DMS53 treated with DMSO at 0.1 percent for 48 hours (cell line): ENCODE data around the gene SMAD4.

ENCODE experiments used
- DNase-seq: peaks from one replicate; lab custom pipeline; 2025; ENCODE audit not compliant: unreplicated experiment; lab: John Stamatoyannopoulos, UW

The SMAD4 gene

DNA sequence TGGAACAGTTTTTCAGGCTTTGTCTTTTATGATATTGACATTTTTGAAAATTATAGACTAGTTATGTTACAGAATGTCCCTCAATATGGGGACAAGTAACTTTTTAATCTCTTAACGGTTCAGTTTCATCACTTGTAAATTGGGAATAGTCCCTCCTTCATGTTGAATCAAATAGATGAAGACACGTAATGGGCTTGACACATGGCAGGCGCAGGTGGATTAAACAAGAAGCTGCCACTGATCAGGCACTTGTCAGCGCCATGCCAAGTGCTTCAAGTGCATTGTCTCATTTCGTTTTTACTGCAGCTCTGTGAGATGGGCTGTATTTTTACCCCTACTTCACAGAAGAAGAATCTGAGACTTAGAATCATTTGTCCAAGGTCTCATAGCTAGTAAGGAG, 9.5 kb upstream of the SMAD4 start:
- DNase-seq: no peak

DNA sequence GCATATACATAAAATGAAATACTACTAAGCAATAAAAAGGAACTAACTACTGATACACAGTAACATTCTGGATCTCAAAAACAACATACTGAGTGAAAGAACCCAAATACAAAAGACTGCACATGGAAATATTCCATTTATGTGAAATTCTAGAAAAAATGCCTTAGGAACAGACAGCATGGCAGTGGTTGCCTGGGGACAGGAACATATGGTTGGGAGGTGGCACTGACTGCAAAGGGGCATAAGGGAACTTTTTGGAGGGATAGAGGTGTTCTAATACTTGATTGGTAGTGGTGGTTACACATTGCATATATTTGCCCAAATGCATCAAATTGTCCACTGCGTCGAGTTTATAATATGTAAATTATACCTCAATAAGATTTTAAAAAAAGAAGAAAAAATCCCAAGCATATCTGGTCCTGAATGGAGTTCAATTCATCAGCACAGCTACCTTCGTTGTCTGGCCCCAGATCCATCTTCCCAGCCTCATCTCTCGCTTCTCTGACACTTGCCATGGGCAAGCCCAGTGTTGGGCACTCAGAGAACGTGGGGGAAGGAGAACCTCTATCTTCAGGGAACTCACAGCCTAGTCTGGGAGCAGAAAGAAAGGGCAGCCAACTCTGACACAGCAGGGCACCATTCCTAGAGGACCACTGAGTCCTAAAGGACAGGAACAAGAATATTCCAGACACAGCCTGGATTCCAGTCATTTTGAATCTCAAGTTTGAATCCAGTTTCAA, 8.6 kb upstream of the SMAD4 start:
- no peak for DNase-seq

DNA sequence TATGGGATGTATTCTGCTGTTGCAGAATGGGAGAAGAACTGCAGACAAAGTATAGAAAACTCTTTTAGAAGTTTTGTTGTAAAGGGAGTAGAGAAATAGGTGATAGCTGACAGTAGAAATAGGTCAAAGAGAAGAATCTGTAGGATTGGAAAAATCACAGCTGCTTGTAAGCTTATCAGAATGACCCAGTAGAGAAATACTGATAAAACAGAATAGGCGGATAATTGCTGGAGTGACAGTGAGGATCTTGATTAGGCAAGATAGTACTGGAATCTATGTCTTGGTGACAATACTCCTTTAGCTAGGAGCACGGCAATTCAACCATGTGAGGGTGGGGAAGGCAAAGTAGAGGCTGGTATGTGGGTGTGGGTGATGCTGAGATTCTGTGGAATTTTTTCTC, 4.5 kb upstream of the SMAD4 start:
- DNase-seq: no peak

DNA sequence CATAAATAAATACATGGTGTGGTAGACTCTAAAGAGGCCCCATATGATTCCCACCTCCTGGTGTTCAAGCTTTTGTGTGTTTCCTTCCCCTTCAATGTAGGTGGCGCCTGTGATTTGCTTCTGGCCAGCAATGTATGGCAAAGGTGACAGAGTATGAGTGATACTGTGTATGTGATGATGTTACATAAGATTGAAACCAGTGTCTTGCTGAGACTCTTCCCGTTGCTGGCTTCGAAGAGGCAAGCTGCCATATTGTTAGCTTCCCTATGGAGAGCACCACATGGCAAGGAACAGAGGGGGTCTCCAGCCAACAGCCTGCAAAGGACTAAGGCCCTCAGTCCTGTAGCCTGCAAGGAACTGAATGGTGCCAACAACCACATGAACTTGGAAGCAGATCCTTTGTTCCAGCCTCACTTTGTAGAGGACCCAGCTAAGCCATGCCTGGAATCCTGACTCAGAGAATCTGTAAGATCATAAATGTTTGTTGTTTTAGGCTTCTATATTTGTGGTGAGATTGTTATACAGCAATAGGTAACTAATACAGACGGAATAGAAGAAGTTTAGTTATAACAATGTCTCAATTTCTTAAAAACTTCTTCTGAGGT, 1.7 kb upstream of the SMAD4 start:
- DNase-seq: no peak

DNA sequence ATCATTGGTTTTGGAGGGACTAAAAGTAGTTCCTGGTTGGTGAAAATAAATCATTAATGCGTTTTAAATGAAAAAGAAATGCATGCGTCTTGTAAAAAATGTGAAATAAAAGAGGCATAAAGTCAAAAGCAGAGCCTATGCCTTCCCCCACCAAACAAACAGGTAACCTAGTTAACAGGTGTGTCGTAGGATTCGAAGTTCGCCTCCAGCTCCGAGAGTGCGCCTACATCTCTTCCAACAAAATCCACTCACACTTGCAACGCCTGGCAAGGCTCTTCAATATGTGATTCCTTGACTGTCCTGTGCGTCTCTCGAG, 677 bp upstream of the SMAD4 start:
- no peak for DNase-seq

DNA sequence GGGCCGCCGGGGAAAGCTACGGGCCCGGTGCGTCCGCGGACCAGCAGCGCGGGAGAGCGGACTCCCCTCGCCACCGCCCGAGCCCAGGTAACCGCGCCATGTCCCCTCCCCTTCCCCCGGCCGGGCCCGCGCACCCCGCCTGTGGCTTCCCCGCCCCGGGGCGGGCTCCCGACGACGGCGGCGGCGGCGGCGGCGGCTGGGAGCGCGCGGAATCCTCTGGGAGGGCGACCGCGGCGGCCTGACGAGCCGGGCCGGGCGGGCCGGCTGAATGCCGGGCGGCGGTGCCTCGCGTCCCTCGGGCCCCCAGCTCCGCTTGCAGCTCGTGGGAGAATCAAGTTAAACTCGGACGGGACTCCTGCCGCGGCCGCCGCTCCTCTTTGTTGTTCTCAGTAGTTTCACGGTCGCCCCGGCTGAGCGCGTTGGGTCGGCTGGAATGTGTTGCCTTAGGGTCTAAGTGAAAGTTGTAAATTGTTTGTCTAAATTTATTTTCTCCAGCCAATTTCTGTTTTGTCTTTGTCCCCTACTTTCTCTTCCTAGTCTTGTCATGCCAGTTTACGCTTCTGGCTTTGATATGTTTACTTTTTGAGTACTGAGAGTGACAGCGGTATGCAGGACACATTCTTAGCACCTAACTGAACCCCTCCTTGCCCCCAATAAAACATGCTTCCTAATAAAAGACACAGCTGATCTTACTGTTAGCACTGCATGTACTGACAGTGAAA, 685 bp downstream of the SMAD4 start:
- peak; percentile 61 for DNase-seq

DNA sequence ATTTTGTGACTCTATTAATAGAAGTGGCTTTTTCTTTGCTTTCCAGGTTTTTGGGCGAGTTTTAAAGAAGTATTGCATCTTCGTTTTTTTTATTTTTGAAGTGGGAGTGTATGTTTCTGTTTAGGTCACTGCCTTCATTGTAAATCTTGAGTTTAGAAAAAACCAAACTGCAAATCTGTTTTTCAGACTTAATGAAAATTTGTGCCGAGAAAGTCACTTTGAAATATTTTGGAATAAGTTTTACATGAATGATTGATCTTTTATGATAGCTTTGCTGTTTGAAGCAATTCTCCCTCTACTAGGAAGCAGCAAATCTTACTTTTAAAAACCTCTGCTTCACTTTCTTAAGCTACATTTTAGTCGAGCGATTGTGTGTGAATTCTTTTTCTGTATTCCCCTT, 2.2 kb downstream of the SMAD4 start:
- no peak for DNase-seq

DNA sequence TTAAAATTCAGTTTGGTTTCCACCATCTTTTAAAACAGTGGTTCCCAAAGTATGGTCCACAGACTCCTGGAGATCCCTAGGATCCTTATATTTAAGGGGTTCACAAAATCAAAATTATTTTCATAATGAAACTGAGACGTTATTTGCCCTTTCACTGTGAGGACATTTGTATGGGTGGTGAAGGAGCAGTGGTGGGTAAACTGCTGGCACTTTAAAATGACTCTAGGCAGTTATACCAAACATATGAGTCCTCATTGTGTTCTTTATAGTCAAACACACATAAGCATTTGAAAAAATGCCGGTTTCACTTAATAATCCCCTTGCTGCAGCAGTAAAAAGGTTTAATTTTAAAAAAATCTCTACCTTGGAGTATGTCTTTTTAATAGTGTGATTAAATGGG, 7.2 kb downstream of the SMAD4 start:
- no peak for DNase-seq

DNA sequence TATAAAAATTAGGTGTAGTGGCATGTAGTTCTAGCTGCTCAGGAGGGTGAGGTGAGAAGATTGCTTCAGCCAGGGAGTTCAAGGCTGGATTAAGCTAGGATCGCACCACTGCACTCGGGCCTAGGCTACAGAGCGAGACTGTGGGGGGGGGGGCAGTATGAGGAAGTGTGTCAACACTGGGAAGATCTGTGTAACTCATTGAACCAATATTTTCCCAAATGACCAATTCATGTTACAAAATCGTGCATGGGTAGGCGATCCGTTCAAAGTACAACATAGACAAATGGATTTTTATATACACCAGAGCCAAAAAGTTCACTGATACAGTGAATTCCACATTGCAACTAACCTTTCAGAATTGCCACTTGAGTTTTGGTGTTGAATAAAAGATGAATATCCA, 8.1 kb downstream of the SMAD4 start:
- DNase-seq: no peak

DNA sequence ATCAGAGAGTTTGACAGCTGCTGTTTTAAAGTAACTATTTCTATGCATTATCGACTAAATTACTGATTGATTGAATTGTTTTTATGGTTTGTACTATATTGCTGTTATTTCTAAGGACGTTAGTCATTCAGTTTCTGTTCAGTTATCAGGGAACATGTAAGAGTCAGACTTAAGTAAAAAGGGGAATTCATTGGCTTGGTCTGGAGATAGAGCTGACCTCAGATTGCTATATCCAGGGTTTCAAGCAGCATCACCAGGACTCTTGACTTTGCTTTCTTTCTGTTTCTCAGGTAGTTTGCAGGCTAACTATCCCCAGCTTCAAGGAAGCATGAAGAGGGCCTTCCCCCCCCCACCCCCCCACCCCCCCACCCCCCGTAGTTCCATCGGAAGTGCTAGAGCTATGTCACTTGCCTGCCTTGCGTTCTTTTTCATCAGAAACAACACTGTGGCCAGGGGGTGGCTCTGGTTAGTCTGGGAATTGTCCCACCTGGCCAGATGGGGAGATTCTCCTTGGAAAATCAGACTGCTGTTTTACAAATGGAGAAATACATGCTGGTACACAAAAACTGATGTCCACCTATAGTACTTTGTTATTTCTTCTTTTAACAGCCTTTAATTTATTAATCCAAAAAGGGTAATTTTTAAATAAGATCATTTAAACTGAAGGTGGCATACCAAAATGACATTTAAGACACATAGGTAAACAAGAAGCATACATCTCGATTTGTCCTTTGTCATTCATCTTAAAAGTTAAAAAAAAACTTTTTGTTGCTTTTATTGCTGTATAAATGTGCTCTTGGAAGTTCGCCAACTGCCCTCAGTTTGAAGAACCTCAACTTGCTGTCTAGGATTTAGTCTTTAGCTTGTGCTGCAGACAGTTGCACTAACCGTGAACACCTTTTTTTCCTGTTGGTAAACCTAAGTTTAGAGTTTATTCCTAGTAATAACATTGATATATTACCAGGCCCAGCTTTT, 9.4 kb downstream of the SMAD4 start:
- DNase-seq: no peak

DNA sequence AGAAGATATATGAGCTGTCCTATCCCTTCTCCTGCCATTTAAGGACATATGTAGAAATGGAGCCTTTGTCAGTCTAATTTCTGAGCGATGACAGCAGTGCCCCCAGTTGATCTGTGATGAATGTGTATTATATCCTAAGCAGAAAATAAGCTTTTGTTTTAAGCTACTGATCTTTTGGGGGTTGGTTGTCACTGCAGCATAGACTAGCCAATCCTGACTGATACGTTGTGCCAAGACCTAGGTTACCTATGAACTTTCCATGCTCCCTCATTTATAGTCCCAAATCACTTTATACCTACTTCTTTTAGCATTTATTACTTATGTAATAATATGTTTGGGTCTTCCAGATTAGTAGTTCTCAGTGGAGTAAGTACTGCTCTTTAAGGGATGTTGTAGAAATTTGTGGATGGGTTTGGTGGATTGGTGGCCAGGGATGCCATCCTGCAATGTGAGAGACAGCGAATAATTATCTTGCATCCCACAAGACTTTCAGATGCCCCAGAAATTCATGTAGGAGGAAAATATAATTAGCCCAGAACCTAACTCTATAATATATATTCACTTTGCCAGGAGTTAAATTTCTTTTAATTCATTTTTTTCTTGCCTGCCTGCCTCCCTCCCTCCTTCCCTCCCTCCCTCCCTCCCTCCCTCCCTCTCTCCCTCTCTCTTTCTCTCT, 11.8 kb downstream of the SMAD4 start:
- no peak for DNase-seq

DNA sequence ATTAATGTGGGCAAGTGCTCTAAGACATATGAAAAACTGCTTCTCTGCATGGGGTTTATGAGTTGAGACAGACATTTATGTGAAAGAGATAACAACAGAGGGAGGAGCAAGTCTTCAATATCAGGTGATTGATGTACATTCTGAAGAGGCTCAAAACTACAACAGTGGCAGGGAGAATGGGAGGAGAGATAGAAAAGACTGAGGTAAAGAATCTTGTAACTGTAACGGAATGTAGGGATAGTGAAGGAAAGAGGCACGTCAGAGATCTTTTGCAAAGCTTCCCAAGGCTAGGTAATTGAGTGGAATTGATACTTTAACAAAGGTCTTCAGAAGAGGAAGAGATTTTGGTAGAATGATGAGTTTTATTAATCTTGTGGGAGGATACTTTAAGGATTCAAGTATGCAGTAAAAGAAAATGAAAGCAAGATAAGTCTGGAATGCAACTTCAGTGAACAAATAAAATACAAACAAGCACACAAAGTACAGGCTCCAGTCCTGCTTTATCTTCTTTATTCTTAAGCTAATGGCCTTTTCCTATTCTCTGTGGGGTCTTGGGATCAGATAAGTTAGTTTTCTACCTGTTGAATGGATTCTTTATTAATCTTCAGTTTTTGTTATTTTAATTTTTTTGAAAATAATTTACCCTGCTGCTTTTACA, 15.0 kb downstream of the SMAD4 start:
- DNase-seq: no peak

DNA sequence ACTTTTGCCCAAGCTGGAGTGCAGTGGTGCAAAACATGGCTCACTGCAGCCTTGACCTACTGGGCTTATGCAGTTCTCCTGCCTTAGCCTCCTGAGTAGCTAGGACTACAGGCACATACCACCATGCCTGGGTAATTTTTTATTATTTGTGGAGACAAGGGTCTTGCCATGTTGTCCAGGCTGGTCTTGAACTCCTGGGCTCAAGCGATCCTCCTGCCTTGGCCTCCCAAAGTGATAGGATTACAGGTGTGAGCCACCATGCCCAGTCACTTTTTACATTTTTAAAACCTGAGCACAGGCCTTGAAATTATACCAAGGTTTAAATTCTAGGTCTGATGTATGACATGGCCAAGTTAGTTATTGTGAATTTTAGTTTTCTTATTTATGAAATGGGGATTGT, 18.2 kb downstream of the SMAD4 start:
- DNase-seq: no peak

DNA sequence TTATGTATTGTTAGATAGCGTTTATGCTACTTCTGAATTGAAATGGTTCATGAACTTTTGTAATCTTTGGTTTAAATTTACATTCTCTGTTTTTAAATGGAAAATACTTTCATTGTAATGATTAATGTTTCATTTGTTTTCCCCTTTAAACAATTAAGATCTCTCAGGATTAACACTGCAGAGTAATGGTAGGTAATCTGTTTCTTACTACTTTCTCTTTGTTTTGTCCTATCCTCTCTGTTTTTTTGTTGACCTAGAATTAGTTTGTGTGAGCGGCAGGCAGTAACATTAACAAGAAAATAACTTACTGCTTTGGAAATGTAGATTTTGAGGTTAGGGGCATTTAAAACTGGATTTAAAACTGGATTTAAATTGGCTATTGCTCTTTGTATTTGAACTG, 19.1 kb downstream of the SMAD4 start:
- no peak for DNase-seq

DNA sequence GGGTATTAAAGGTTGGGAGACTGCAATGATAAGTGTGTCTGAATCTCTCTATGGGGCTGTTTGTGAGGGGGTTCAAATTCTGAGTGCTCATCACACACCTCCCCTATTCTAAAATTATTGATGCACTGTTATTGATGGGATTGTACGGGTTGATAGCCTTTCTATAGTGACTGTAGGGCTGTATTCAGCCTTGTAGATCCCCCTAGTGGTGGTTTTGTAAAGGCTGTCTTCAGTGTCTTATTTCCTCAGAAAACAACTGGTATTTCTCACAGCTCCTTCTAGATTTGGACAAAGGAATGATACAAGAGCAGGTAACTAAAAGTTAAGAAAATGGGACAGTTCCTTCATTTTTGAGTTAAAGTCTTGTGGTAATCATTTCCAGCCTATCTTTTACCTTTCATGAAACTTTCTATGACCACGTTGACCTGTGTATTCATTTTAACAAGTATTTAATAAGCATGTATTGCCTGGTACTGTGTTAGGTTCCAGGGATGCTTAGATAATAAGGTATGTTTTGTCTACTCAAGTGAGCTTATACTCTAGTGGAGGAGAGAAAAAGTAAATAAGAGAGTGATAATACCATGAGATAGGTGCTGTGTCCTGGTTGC, 21.2 kb downstream of the SMAD4 start:
- peak; percentile 76 for DNase-seq

DNA sequence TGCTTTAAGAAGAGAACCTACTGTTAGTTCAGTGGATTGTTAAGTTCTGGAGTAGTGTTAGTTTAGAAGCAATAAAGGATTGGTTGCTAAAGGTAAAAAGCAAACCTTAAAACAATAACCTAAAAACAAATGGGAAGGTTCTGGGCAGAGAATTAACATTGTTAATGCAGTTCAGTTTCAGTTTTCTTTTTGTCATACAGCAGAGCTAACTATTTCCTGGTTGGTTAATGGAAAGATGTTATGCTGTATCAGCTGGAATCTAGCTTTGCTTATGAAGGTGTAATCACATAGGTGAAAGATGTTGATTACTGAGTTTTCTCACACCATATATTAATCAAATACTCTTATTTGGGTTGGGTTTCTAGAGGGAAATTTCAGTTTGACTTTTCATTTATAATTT, 23.8 kb downstream of the SMAD4 start:
- no peak for DNase-seq

DNA sequence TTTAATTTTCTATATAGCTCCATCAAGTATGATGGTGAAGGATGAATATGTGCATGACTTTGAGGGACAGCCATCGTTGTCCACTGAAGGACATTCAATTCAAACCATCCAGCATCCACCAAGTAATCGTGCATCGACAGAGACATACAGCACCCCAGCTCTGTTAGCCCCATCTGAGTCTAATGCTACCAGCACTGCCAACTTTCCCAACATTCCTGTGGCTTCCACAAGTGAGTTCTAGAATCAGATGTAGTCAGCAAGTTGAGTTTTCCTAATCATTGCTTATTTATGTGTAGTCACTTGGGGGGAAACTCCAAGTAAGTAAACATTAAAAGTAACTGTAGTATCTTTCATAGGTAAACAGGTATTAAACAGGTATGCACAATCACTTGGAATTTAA, 24.8 kb downstream of the SMAD4 start:
- no peak for DNase-seq

DNA sequence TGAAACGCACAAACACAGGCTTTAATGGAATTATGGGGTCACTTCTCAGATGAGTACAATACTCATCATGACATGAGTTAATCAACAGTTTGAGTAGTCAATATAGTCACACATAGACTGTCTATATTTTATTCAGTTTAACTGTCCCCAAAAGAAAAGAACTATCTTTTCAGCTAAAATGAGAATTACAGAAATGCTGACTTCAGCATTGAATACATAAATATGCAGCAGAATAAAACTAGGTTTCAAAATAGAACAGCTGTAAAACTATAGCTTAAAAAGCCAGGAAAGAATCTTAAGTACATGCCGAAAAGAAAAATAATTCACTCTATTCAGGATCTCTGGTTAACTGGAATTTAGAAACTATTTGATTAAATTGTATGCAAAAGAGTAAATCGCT, 30.0 kb downstream of the SMAD4 start:
- no peak for DNase-seq

DNA sequence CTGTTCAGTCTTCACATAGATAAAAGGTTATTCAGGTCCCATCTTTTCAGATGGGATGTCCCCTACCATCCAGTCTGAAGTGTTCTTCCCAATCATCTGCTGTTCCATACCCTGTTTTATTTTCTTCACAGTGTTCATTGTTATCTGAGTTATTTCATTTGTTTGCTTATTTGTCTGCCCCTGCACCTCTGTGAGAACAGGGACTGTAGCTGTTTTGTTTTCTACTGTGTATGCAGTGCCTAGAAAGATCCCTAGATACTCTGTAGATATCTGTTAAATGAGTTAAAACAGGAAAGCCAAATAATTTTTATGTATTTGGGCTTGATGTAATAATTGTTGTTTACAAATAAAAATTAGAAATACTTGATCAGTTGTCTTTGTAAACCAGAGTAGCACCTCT, 34.2 kb downstream of the SMAD4 start:
- no peak for DNase-seq

DNA sequence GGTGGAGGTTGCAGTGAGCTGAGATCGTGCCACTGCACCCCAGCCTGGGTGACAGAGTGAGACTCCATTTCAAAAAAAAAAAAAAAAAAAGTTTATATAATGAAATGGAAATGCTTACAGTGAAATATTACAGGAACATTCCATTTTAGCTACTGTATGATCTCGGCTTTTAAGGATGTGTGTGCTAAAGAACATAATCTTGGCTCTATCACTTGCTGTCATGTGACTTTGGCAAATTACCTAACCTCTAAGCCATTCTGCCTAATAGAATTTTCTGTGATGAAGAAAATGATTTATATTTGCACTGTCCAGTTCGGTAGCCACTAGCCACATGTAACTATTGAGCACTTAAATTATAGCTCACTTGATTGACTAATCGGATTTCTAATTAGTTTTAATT, 36.3 kb downstream of the SMAD4 start:
- no peak for DNase-seq
